MM.1S (cell line): ENCODE results near the gene SELENBP1.
A peak's percentile ranks its signal among the peaks of the same experiment; 100 is the strongest.
"Not testable (repeated sequence)": the region's sequence is repeated elsewhere in the genome, so short reads cannot be mapped to it uniquely, and the experiment has no call there.

Experiments used
- DNase-seq: peaks from one replicate; pipeline ENCODE4 v3.0.0-alpha.2; 2015
- H2AFZ ChIP-seq: fragments of 300-600 bp; sonication (generic); 2 replicates; pipeline ENCODE4 v1.6.0; 2016; ENCODE audit warnings: antibody characterized with exemption, low read length
- H3F3A ChIP-seq: fragments of 300-600 bp; sonication (generic); 2 replicates; pipeline ENCODE4 v1.6.1; 2016; ENCODE audit warnings: mild to moderate bottlenecking, antibody characterized with exemption, low read length, moderate library complexity, mixed read lengths; ENCODE audit not compliant: insufficient read depth
- H3K27ac ChIP-seq: fragments of 300-600 bp; sonication (generic); 2 replicates; pipeline ENCODE4 v1.5.1; 2016; ENCODE audit warnings: mild to moderate bottlenecking, low read length
- H3K27me3 ChIP-seq: fragments of 300-600 bp; sonication (generic); replicated peaks from 2 replicates; pipeline ENCODE4 v1.6.0; 2016; ENCODE audit warnings: low read length; ENCODE audit not compliant: insufficient read depth
- H3K36me3 ChIP-seq: fragments of 300-600 bp; sonication (generic); replicated peaks from 2 replicates; pipeline ENCODE4 v1.6.1; 2016; ENCODE audit warnings: mild to moderate bottlenecking, low read length, mixed read lengths; ENCODE audit not compliant: insufficient read depth
- H3K4me1 ChIP-seq: fragments of 300-600 bp; sonication (generic); 2 replicates; pipeline ENCODE4 v1.6.1; 2016; ENCODE audit warnings: low read length, mixed read lengths
- H3K4me2 ChIP-seq: fragments of 300-600 bp; sonication (generic); 2 replicates; pipeline ENCODE4 v1.6.0; 2016; ENCODE audit warnings: low read depth, low read length
- H3K4me3 ChIP-seq: fragments of 300-600 bp; sonication (generic); 2 replicates; pipeline ENCODE4 v1.5.1; 2016; ENCODE audit warnings: low read length, mixed read lengths
- H3K79me2 ChIP-seq: fragments of 300-600 bp; sonication (generic); 2 replicates; pipeline ENCODE4 v1.6.1; 2016; ENCODE audit warnings: mixed run types, low read length, mixed read lengths
- H3K9ac ChIP-seq: fragments of 300-600 bp; sonication (generic); 2 replicates; pipeline ENCODE4 v1.6.1; 2016; ENCODE audit warnings: low read length, mixed read lengths
- H3K9me2 ChIP-seq: fragments of 300-600 bp; sonication (generic); replicated peaks from 2 replicates; pipeline ENCODE4 v1.6.1; 2016; ENCODE audit warnings: mild to moderate bottlenecking, low read length, mixed read lengths; ENCODE audit not compliant: insufficient read depth
- H3K9me3 ChIP-seq: fragments of 300-600 bp; sonication (generic); replicated peaks from 2 replicates; pipeline ENCODE4 v1.6.1; 2016; ENCODE audit warnings: mild to moderate bottlenecking, low read length, mixed read lengths; ENCODE audit not compliant: insufficient read depth
- H4K20me1 ChIP-seq: fragments of 300-600 bp; sonication (generic); 2 replicates; pipeline ENCODE4 v1.6.1; 2016; ENCODE audit warnings: mild to moderate bottlenecking, low read length, moderate library complexity, mixed read lengths; ENCODE audit not compliant: insufficient read depth
- CTCF ChIP-seq: fragments of 300-600 bp; sonication (generic); IDR thresholded peaks from 2 replicates; pipeline ENCODE4 v1.5.1; 2016; ENCODE audit warnings: antibody characterized with exemption, low read length, mixed read lengths
- EZH2 ChIP-seq: fragments of 300-600 bp; sonication (generic); optimal IDR thresholded peaks from 2 replicates; pipeline ENCODE3; 2017; ENCODE audit warnings: low read depth, mild to moderate bottlenecking, antibody characterized with exemption, low read length, mixed read lengths
- EZH2phosphoT487 ChIP-seq: fragments of 300-600 bp; sonication (generic); IDR thresholded peaks from 2 replicates; pipeline ENCODE4 v1.6.1; 2018; ENCODE audit warnings: antibody characterized with exemption, low read length

SELENBP1 gene

GRCh38 chr1:151401125-151401788 lies 28.8 kb upstream of the SELENBP1 start:
- Histone ChIP-seq H3F3A (peaks cover 49% of the 10 kb centered on the region), H2AFZ (no peak overlapping the region), H3K27ac (no peak overlapping the region), H3K36me3 (peaks cover 26% of the 10 kb centered on the region), H3K79me2 (peaks cover 37% of the 10 kb centered on the region), H3K27me3 (no peaks in the 10 kb centered on the region), H4K20me1 (no peaks in the 10 kb centered on the region), H3K9ac (no peak overlapping the region), H3K4me1 (peaks cover 16% of the 10 kb centered on the region), H3K9me2 (no peaks in the 10 kb centered on the region), H3K9me3 (no peaks in the 10 kb centered on the region), H3K4me2 (peak overlapping the region; percentile 80; the same call in 1 of the 2 replicates), H3K4me3 (peak overlapping the region; percentile 91; the same call in 1 of the 2 replicates)
- TF ChIP-seq EZH2phosphoT487 (no peak), CTCF (no peak), EZH2 (no peak)
- DNase-seq = no peak

GRCh38 chr1:151399324-151400171 lies 27.0 kb upstream of the SELENBP1 start, which contains the start of gene PSMB4:
PSMB4 (plus strand) TSS chr1:151399573; CDS start chr1:151399588, 15 bp downstream.
- peak within 1 kb of the TSS; percentile 77 for H2AFZ ChIP-seq
- H3K79me2 ChIP-seq = peaks cover 37% of the 10 kb centered on the region
- H3K36me3 ChIP-seq = peaks cover 20% of the 10 kb centered on the region
- peak within 1 kb of the TSS; percentile 58; the same call in 1 of the 2 replicates for H3K27ac ChIP-seq
- H4K20me1 ChIP-seq = no peaks in the 10 kb centered on the region
- H3K4me1 ChIP-seq = peaks cover 10% of the 10 kb centered on the region
- H3K9ac ChIP-seq = peak within 1 kb of the TSS; percentile 95
- TF ChIP-seq EZH2phosphoT487 = no peak
- TF ChIP-seq CTCF = peak; percentile 63
- H3K9me2 ChIP-seq = no peaks in the 10 kb centered on the region
- peak within 1 kb of the TSS; percentile 80 for H3K4me2 ChIP-seq
- no peaks in the 10 kb centered on the region for H3K9me3 ChIP-seq
- no peaks in the 10 kb centered on the region for H3K27me3 ChIP-seq
- H3F3A ChIP-seq = peaks cover 42% of the 10 kb centered on the region
- H3K4me3 ChIP-seq = peak within 1 kb of the TSS; percentile 91
- DNase-seq = peak; percentile 97

- Histone ChIP-seq H3F3A (peaks cover 12% of the 10 kb centered on the region), H3K79me2 (peaks cover 19% of the 10 kb centered on the region)
- H3K4me3 ChIP-seq, H3K36me3 ChIP-seq, H3K9me2 ChIP-seq, H4K20me1 ChIP-seq, H3K4me2 ChIP-seq, H3K9me3 ChIP-seq, H2AFZ ChIP-seq, H3K9ac ChIP-seq, H3K4me1 ChIP-seq, DNase-seq, H3K27me3 ChIP-seq, H3K27ac ChIP-seq: not testable (repeated sequence)
These were observed 23.8 kb upstream of the SELENBP1 start for GRCh38 chr1:151396265-151396664.
